GM12891 (cell line): ENCODE data around the gene NFATC1.

Experiments used
- DNase-seq: peaks from one replicate; pipeline ENCODE4 v3.0.0; 2011; ENCODE audit warnings: low spot score; ENCODE audit not compliant: insufficient read length
- FAIRE-seq: peaks from 2 replicates; lab custom pipeline; 2011; peaks lifted over from hg19 to GRCh38; lab: Jason Lieb, UNC
- PAX5 ChIP-seq: IDR thresholded peaks from 2 replicates; pipeline ENCODE4 v1.6.1; 2011; ENCODE audit warnings: low read length, moderate library complexity, mild to moderate bottlenecking; ENCODE audit not compliant: insufficient read depth, severe bottlenecking
- POLR2A ChIP-seq: IDR thresholded peaks from 2 replicates; pipeline ENCODE4 v1.6.1; 2011; ENCODE audit warnings: low read depth, low read length, control low read depth
- POLR2AphosphoS5 ChIP-seq: IDR thresholded peaks from 2 replicates; pipeline ENCODE4 v1.6.1; 2011; ENCODE audit warnings: low read depth, low read length, control low read depth
- POU2F2 ChIP-seq: IDR thresholded peaks from 2 replicates; pipeline ENCODE4 v1.6.1; 2011; ENCODE audit warnings: low read depth, mild to moderate bottlenecking, control low read depth, low read length, moderate library complexity
- SPI1 ChIP-seq: IDR thresholded peaks from 2 replicates; pipeline ENCODE4 v1.6.1; 2011; ENCODE audit warnings: low read depth, low read length, control low read depth
- TAF1 ChIP-seq: IDR thresholded peaks from 2 replicates; pipeline ENCODE4 v1.6.1; 2011; ENCODE audit warnings: low read depth, low read length, control low read depth

NFATC1 gene

GRCh38 chr18:79466591-79466990 lies 70.9 kb downstream of the NFATC1 start:
- TF ChIP-seq POLR2AphosphoS5 = no peak
- TF ChIP-seq TAF1 = 0 out of 2 replicates have a peak, but pooled peaks have one; percentile 20
- DNase-seq = peak; percentile 72

GRCh38 chr18:79467126-79467525 lies 71.4 kb downstream of the NFATC1 start:
- no peak for TF ChIP-seq POLR2AphosphoS5
- no peak for TF ChIP-seq SPI1
- TF ChIP-seq PAX5 = no peak
- TF ChIP-seq POLR2A = no peak
- no peak for TF ChIP-seq TAF1
- no peak for TF ChIP-seq POU2F2
- peak; percentile 66 for FAIRE-seq

More at GRCh38 chr18:79466591-79466990, 70.9 kb downstream of the NFATC1 start:
- FAIRE-seq = peak; percentile 80

GRCh38 chr18:79468119-79468789 lies 72.5 kb downstream of the NFATC1 start:
- FAIRE-seq = no peak
- no peak for TF ChIP-seq POLR2AphosphoS5
- TF ChIP-seq TAF1 = no peak
- TF ChIP-seq PAX5 = no peak
- no peak for TF ChIP-seq SPI1
- TF ChIP-seq POU2F2 = no peak
- TF ChIP-seq POLR2A = no peak
- no peak for DNase-seq

More at GRCh38 chr18:79467126-79467525, 71.4 kb downstream of the NFATC1 start:
- no peak for DNase-seq

- FAIRE-seq = no peak
- no peak for DNase-seq
- no peak for TF ChIP-seq POLR2A
- no peak for TF ChIP-seq POU2F2
- no peak for TF ChIP-seq SPI1
- TF ChIP-seq POLR2AphosphoS5 = no peak
- no peak for TF ChIP-seq TAF1
- no peak for TF ChIP-seq PAX5
These were observed 73.6 kb downstream of the NFATC1 start for GRCh38 chr18:79469309-79469708.

GRCh38 chr18:79469751-79470505 lies 74.2 kb downstream of the NFATC1 start:
- 0 out of 2 replicates have a peak, but pooled peaks have one; percentile 52 for TF ChIP-seq POLR2AphosphoS5
- no peak for TF ChIP-seq PAX5
- no peak for FAIRE-seq

GRCh38 chr18:79470547-79470946 lies 74.8 kb downstream of the NFATC1 start:
- TF ChIP-seq PAX5 (no peak), POLR2A (no peak), TAF1 (no peak), POU2F2 (no peak), SPI1 (no peak), POLR2AphosphoS5 (no peak)
- DNase-seq (no peak), FAIRE-seq (no peak)

More at GRCh38 chr18:79469751-79470505, 74.2 kb downstream of the NFATC1 start:
- DNase-seq = no peak

- no peak for DNase-seq
- TF ChIP-seq PAX5 (no peak), TAF1 (no peak), POLR2AphosphoS5 (no peak), POLR2A (no peak), SPI1 (no peak), POU2F2 (no peak)
These were observed 75.3 kb downstream of the NFATC1 start for GRCh38 chr18:79471046-79471445.

GRCh38 chr18:79471597-79471996 lies 75.9 kb downstream of the NFATC1 start:
- no peak for FAIRE-seq
- TF ChIP-seq POLR2A (no peak; the same call in 1 of the 2 replicates), PAX5 (no peak), SPI1 (no peak), TAF1 (no peak), POU2F2 (no peak), POLR2AphosphoS5 (no peak)

More at GRCh38 chr18:79471046-79471445, 75.3 kb downstream of the NFATC1 start:
- no peak for FAIRE-seq

GRCh38 chr18:79472176-79472575 lies 76.4 kb downstream of the NFATC1 start:
- TF ChIP-seq POU2F2 = no peak
- no peak for TF ChIP-seq SPI1
- no peak for TF ChIP-seq TAF1
- no peak for TF ChIP-seq PAX5
- TF ChIP-seq POLR2AphosphoS5 = no peak
- TF ChIP-seq POLR2A = no peak
- FAIRE-seq (no peak), DNase-seq (no peak)

More at GRCh38 chr18:79471597-79471996, 75.9 kb downstream of the NFATC1 start:
- no peak for DNase-seq

GRCh38 chr18:79472946-79473345 lies 77.2 kb downstream of the NFATC1 start:
- DNase-seq (no peak), FAIRE-seq (no peak)
- TF ChIP-seq POLR2AphosphoS5 (no peak), SPI1 (no peak), POLR2A (no peak), PAX5 (no peak), POU2F2 (no peak), TAF1 (no peak)
